RWPE1 (cell line): ENCODE results near the gene SLC6A7.

Experiments used
- CTCF ChIA-PET: fragments of 350-600 bp; sonication (Branson Sonifier 250); formaldehyde crosslinking; extraction: SDS; loops from one replicate; lab custom pipeline; 2021; lab: Yijun Ruan, JAX
- POLR2A ChIA-PET: fragments of 400-600 bp; formaldehyde crosslinking; extraction: SDS; loops from one replicate; lab custom pipeline; 2020; ENCODE audit warnings: antibody characterized with exemption; ENCODE audit not compliant: low non-redundant PET; lab: Yijun Ruan, JAX
- DNase-seq: peaks from one replicate; pipeline ENCODE4 v3.0.0; 2012; ENCODE audit warnings: low spot score
- H3K27ac ChIP-seq: fragments of 450-650 bp; 2 replicates; pipeline ENCODE4 v1.5.1; 2017
- TF ChIP-seq, protein P1 (sequence below): fragments of 450-650 bp; conservative IDR thresholded peaks from 2 replicates; pipeline ENCODE4 v1.5.1; 2017; ENCODE audit warnings: low read depth, mild to moderate bottlenecking

SLC6A7 gene

DNA sequence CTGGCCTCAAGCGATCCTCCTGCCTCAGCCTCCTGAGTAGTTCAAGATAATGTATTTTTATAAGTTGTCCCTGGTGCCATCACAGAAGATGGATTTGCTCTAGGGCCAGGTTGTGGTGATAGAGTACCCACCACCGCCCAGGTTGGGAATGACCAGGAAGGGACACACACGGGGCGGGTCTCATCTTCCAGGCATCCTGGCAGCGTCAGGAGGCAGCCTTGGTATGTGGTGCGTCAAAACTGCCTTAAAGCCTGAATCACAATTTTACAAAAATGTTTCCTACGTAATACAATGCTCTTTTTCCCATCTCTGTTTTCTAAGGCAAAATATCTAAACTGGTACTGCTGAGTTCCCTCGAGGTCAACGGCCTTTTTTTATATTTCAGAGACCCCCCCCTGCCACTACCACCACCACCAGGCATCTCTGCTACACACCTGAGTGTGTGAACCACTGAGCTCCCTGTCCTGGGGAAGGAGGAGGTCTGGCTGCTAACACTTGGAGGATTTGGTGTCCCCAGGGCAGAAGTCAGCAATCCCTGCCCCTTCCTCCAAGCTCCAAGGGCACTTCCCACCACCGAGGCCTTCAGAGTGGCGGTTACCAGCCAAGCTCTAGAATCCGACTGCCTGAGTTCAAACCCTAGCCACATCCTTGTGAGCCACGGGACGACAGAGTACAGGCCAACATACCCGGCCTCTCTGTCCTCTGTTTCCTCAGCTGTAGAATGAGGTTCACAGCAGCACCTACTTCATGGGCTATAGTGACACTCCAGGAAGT, 47.3 kb downstream of the SLC6A7 start:
- DNase-seq: no peak
- TF ChIP-seq, protein P1, sequence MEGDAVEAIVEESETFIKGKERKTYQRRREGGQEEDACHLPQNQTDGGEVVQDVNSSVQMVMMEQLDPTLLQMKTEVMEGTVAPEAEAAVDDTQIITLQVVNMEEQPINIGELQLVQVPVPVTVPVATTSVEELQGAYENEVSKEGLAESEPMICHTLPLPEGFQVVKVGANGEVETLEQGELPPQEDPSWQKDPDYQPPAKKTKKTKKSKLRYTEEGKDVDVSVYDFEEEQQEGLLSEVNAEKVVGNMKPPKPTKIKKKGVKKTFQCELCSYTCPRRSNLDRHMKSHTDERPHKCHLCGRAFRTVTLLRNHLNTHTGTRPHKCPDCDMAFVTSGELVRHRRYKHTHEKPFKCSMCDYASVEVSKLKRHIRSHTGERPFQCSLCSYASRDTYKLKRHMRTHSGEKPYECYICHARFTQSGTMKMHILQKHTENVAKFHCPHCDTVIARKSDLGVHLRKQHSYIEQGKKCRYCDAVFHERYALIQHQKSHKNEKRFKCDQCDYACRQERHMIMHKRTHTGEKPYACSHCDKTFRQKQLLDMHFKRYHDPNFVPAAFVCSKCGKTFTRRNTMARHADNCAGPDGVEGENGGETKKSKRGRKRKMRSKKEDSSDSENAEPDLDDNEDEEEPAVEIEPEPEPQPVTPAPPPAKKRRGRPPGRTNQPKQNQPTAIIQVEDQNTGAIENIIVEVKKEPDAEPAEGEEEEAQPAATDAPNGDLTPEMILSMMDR: no peak
- H3K27ac ChIP-seq: no peak overlapping the region
- ChIA-PET CTCF (interaction anchor here (0.5 kb wide), 1 partner anchor 31 kb away, joined by 3 read pairs; no protein-coding TSS in a partner anchor), POLR2A (no interaction called here)

DNA sequence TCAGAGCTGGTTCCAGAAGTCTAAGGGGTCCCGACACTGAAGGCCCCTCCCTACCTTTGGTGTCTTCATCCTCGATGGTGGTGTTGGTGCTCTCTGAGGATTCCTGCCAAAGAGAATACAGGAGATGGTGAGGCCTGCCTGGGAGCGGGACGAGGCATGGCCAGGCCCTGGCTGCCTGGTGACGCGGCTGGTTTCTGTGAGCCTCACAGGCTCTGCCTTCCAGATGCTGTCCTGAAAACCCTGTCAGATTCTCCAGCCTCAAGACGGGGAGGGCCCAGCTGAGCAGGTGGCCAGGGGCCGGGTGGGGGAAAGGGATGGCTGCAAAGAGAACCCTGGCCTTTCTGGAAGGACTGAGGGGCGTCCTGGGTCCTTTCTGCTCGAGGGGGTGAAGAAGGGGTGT, 48.8 kb downstream of the SLC6A7 start:
- DNase-seq: no peak
- CTCF ChIA-PET: no interaction called here
- TF ChIP-seq, protein P1: no peak
- POLR2A ChIA-PET: no interaction called here
- H3K27ac ChIP-seq: no peak overlapping the region

DNA sequence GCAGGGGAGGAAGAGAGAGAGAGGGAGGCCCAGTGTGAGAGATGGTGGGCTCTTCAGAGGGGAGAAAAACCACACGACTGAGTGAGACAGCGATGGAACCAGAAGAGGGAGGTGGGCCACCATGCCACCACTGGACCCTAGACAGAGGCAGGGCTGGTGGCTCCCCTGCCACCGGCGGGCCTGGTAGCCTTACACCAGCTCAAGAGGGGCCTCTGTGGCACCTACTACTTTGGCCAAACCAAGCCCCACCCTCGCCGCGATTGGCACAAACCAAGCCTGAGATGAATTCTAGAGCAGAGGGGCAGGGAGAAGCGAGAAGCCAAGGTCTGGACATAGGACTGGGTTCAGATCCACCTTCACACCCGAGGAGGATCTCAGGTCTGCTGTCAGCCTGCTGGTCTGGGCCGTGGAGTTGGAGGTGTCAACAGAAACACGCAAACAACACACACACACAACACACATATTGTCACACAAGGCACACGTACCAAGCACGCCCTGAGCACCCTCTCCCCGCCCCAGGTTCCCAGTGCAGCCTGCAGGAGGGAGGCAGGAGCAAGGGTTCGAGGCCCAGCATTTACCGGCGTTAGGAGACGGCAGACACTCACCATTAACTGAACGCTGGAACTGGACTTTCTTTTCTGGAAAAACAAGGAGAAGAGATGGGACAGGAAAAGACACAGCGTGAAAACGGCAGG, 49.4 kb downstream of the SLC6A7 start:
- DNase-seq: no peak
- TF ChIP-seq, protein P1: no peak
- POLR2A ChIA-PET: no interaction called here
- CTCF ChIA-PET: no interaction called here
- no peak overlapping the region for H3K27ac ChIP-seq

DNA sequence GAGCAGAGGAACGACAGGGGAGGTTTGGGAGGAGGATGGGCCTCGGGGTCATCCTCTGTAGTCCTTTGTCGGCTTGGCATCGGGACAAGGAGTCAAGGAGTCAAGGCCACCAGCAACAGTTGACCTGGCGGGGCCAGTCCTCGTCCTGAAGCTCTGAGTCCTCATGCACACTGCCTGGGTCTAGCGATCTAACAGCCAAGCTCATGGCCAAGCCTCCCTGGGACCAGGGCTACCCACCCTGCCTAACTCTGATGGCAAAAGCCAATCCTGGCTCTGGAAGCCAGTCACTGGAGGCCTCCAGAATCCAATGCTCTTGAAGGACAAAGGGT, 49.9 kb downstream of the SLC6A7 start:
- CTCF ChIA-PET: no interaction called here
- DNase-seq: no peak
- POLR2A ChIA-PET: no interaction called here
- no peak overlapping the region for H3K27ac ChIP-seq
- TF ChIP-seq, protein P1: no peak

DNA sequence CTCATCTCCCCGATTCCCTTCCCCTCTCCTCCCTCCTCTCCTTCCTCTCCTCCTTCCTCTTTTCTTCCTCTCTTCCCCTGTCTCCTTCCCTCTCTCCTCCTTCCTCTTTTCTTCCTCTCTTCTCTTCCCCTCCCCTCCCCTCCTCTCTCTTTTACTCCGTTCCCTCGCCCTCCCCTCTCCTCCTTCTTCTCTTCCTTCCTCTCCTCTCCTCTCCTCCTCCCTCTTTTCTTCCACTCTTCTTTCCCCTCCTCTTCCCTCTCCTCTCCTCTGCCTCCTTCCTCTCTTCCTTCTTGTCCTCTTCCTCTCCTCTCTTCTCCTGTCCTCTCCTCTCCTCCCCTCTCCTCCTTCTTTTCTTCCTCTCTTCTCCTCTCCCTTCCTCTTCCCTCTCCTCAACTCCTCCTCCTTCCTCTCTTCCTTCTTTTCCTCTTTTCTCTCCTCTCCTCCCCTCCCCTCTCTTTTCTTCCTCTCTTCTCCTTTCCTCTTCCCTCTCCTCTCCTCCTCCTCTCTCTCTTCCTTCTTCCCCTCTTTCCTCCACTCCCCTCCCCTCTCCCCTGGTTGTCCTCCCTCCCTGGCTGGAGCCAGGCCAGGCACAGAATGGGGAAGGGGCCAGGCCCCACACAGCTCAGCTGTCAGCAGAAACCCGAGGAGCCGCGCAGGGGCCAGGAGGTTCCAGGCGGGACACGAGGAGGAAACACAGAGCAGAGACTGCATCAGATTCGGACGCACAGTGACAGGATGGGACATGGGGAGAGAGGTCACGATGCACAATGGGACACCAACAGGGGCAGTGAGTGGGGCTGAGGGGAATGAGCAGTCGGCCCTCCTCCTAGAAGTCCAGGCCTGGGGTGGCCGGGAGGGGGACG, 51.7 kb downstream of the SLC6A7 start:
- ChIA-PET CTCF (no interaction called here), POLR2A (no interaction called here)
- TF ChIP-seq, protein P1: no peak
- DNase-seq: no peak
- no peak overlapping the region for H3K27ac ChIP-seq
